ENCODE data around the gene CRAMP1. TPM values are rescaled to one million over a fixed set of nuclear protein-coding genes. Genes with fewer than 3 reads are reported as not detected.
"Not testable (repeated sequence)": the region's sequence is repeated elsewhere in the genome, so short reads cannot be mapped to it uniquely, and the experiment has no call there.

The CRAMP1 gene
- polyA plus RNA-seq, 5 donors = 19.7 to 27.7 (median 24.5) TPM

- DNase-seq = no peak
Measured at GRCh38 chr16:1681032-1681431, 68.9 kb downstream of the CRAMP1 start.

DNA sequence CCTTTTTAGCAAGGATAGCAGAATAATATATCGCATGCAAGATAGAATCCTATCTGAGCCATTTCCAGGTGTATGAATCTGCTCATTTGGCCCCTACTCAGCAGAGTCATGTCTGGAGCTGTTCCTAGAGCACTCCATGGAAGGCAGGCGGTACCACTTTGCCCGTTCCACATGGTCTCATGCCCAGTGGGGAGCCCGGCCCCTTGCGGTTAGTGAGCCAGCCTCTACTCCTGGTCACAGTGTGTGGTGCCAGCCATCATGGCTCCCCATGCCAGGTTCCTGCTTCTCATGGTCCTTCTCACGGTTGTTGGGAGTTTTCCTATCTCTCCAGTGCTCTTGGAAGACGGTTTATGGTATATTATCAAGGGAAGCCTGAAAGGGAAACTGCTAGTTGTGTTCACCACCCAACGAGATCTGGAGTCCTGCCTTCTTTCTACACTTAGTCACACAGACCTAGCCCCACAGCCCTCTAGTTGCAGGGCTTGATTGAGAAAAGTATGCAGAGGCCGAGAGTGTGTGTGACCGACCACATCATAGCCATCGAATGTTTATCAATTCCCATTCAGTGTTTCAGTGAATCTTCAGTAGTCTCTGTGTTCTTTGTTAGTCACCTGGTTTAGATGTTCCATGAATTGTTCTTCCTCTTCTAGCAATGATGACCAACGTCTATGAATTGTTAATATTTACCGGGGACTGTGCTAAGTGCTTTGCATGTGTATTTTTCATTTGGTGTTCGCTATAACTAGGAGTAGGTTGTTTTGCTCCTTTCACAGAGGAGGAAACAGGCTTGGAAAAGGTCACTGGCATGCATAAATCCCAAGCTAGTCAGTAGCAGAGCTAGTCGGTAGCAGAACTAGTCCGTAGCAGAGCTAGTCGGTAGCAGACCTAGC is 75.5 kb downstream of the CRAMP1 start:
- DNase-seq = no peak

- peak in 1 of 2 donors; percentile 12 for DNase-seq
Measured at GRCh38 chr16:1688807-1689560, 76.8 kb downstream of the CRAMP1 start.

- no peak for DNase-seq
Measured at GRCh38 chr16:1689853-1690252, 77.7 kb downstream of the CRAMP1 start.

DNA sequence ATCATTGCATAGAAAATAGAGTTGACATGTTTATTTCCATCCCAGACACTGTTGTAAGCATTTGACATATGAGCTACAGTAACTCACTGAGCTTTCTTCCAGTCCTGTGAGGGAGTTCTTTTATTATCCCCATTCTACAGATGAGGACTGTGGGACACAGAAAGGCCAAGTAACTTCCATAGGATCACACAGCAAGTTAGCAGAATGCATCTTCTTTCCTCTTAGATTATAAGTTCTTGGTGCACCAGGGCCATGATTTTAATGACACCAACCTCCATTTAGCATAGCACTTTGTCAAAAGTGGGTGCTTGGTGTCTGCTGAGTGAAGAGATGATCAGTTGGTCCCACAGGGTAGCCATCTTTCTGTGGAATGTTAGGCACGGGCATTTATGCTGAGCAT is 78.7 kb downstream of the CRAMP1 start:
- no peak for DNase-seq

GRCh38 chr16:1691276-1691675 is 79.1 kb downstream of the CRAMP1 start:
- DNase-seq = no peak

GRCh38 chr16:1691956-1692355 is 79.8 kb downstream of the CRAMP1 start:
- DNase-seq = no peak

GRCh38 chr16:1696863-1697262 is 84.7 kb downstream of the CRAMP1 start:
- DNase-seq = no peak

- no peak for DNase-seq
Measured at GRCh38 chr16:1698680-1699079, 86.5 kb downstream of the CRAMP1 start.

GRCh38 chr16:1700246-1700645 is 88.1 kb downstream of the CRAMP1 start:
- no peak for DNase-seq

- DNase-seq = no peak
Measured at GRCh38 chr16:1701216-1701878, 89.2 kb downstream of the CRAMP1 start.

GRCh38 chr16:1705324-1705687 is 93.1 kb downstream of the CRAMP1 start:
- DNase-seq = not testable (repeated sequence)

GRCh38 chr16:1705688-1706385 is 93.7 kb downstream of the CRAMP1 start, which contains the start of gene MAPK8IP3:
TSS of gene MAPK8IP3 (plus strand) at chr16:1706195. CDS start at chr16:1706340, 145 bp downstream.
- peak; percentile 92 to 95 for DNase-seq

- no peak for DNase-seq
Measured at GRCh38 chr16:1706386-1707192, 94.4 kb downstream of the CRAMP1 start.

DNA sequence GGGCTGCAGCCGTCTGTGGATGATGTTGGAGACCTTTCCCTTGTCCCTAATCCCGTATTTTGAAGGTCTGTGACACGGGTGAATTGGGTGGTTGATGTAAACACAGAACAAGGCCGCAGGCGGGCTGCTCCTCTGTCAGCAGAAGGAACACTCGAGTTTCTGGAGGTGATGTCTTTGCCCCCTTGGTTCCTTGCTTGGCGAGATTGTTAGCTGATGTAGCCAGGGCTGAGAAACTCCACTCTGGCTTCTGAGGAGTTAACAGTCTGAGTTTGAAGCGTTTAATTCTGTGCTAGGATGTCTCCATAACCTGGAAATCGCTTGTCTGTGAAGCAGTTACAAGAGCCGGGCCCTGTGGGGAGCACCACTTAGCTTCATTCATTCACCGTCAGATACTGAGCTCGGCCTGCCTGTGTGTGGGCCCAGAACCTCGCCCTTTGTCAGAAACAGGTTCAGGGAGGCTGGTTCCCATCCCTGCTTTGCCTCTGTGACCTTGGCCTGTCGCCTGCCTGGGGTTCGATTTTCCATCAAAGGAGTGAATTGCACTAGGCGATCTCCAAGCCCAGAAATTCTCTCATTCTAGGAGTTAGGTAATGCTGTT is 95.1 kb downstream of the CRAMP1 start:
- no peak for DNase-seq

DNA sequence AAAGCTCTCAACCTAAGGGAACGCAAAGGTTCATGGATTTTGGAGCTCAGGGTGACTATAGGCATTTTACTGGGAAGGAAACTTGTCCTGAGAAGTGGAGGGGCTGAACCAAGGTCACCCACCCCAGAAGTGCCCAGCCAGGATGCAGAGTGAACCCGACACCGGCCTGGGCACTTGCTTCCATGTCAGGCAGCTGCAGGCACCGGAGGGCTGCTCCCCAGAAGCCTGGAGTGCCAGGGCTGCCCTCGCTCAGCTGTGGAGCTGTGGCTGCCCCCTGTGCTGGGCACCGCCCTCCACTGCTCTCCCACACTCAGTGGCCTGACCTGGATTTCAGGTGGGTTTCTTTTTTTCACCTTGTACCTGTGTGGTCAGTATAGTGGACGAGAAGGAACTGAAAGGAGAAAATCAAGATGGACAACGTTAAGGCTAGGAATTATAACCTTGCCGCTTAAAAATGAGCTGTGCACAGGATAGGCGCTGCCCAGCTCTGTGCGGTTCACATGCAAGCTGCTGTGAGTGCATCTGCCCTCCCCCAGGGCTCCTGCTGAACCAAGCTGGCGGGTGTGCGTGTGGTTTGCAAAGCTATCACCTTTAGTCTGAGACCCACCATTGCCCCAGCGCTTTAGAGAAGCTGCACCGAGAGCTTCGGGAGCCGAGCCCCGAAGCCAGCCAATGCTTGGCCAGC is 96.1 kb downstream of the CRAMP1 start:
- no peak for DNase-seq

- DNase-seq = no peak
Measured at GRCh38 chr16:1708768-1709180, 96.6 kb downstream of the CRAMP1 start.

GRCh38 chr16:1709356-1709755 is 97.2 kb downstream of the CRAMP1 start:
- no peak for DNase-seq

DNA sequence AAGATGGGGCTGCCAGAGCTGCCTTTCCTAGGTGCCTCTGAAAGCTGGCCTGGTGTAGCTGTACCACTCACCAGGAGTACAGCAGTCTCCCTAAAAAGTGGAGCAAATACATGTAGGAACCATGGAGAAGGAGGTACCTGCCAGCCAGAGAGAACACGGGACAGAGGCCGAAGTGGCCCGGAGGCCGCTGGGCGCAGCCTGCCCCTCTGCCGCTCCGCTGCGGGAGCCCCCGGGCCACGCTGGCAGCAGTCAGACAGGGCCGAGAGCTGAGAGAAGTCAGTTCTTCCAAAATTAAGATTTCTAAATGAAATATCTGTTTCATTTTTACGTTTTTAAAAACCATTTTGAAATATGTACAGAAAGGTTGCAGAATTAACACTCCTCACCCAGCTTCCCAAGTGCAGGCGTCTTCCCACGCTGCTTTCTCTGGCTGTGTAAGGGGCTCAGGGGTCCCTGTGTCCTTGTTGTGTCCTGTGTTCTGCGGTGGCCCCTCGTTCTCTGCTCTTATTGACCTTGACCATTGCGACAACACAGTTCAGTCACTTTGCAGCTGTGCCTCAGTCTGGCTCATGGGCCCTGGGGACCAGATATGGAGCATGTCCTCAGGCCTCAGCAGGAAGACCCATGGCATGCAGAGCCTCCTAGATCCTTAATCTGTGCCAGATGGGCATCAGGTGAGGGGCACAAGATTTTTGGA is 98.8 kb downstream of the CRAMP1 start:
- no peak for DNase-seq
